HepG2 (cell line): ENCODE data around the gene PID1. TPM values are rescaled to one million over a fixed set of nuclear protein-coding genes. Genes with fewer than 3 reads are reported as not detected.

Source experiments
- ATAC-seq: fragments of 200-7000 bp; cut with Tn5 transposase; 3 replicates; pipeline ENCODE4 v1.9.1; 2020; ENCODE audit warnings: mild to moderate bottlenecking, moderate library complexity
- BruUV-seq: library from RNA; stranded (reverse); fragments of 400-500 nt; replicated peaks from 2 replicates; lab custom pipeline; 2021; lab: Mats Ljungman, UMichigan
- CTCF ChIA-PET: fragments of 300-600 bp; formaldehyde crosslinking; extraction: SDS; loops from one replicate; lab custom pipeline; 2021; ENCODE audit warnings: low total read pairs, inconsistent platforms, low intra/inter-chr PET ratio; lab: Yijun Ruan, JAX
- POLR2A ChIA-PET: fragments of 350-600 bp; sonication (Branson Sonifier 250); formaldehyde crosslinking; loops from one replicate; lab custom pipeline; 2020; ENCODE audit warnings: antibody characterized with exemption, inconsistent platforms; lab: Yijun Ruan, JAX
- DNase-seq: peaks from one replicate; pipeline ENCODE4 v3.0.0-alpha.2; 2015; ENCODE audit warnings: low spot score
- FAIRE-seq: peaks from 3 replicates; lab custom pipeline; 2011; peaks lifted over from hg19 to GRCh38; lab: Jason Lieb, UNC
- H2AFZ ChIP-seq: one replicate; pipeline ENCODE4 v1.6.1; 2011; ENCODE audit warnings: low read length, inconsistent platforms
- H3K27ac ChIP-seq: fragments of 300-600 bp; 3 replicates; pipeline ENCODE4 v1.8.0; 2011; ENCODE audit warnings: mixed run types, mild to moderate bottlenecking, mixed read lengths, low read length, inconsistent platforms; ENCODE audit not compliant: insufficient read depth; ENCODE audit errors: extremely low read length
- H3K27me3 ChIP-seq, 2 experiments: fragments of 200-600 bp in 1 of 2; 2 replicates in 1 of 2; 3 replicates in 1 of 2; pipeline versions ENCODE4 v1.6.0 to v1.8.0; 2011; ENCODE audit warnings: low read length in 2 of 2, mild to moderate bottlenecking in 2 of 2, moderate library complexity in 2 of 2, inconsistent platforms in 1 of 2; ENCODE audit not compliant: insufficient read depth in 2 of 2, control insufficient read depth in 1 of 2
- H3K36me3 ChIP-seq, 2 experiments: fragments of 200-600 bp in 1 of 2; replicated peaks in 1 of 2; 2 replicates in 1 of 2; 3 replicates in 1 of 2; pipeline versions ENCODE4 v1.5.1 to v1.8.0; 2011; ENCODE audit warnings: low read length in 2 of 2, inconsistent platforms in 1 of 2; ENCODE audit not compliant: insufficient read depth in 2 of 2, control insufficient read depth in 1 of 2
- H3K4me1 ChIP-seq: 2 replicates; pipeline ENCODE4 v1.5.1; 2012; ENCODE audit warnings: low read length, inconsistent platforms; ENCODE audit not compliant: insufficient read depth
- H3K4me2 ChIP-seq: 2 replicates; pipeline ENCODE4 v1.6.0; 2011; ENCODE audit warnings: low read depth, low read length, inconsistent platforms
- H3K4me3 ChIP-seq, 3 experiments: fragments of 200-600 bp in 1 of 3; sonication (generic), shearing (Covaris generic) in 1 of 3; replicated peaks in 1 of 3; 2 replicates each; pipeline ENCODE4 v1.5.1; 2011 to 2016; ENCODE audit warnings: low read length in 3 of 3, inconsistent platforms in 2 of 3, low read depth in 2 of 3, mild to moderate bottlenecking in 2 of 3, control low read depth in 1 of 3, mixed read lengths in 1 of 3; ENCODE audit not compliant: insufficient read depth in 1 of 3
- H3K79me2 ChIP-seq: one replicate; pipeline ENCODE4 v1.6.1; 2011; ENCODE audit warnings: low read length, inconsistent platforms; ENCODE audit not compliant: insufficient read depth
- H3K9ac ChIP-seq: 2 replicates; pipeline ENCODE4 v1.6.0; 2011; ENCODE audit warnings: mild to moderate bottlenecking, low read depth, low read length, inconsistent platforms; ENCODE audit not compliant: insufficient read depth
- H3K9me3 ChIP-seq: 2 replicates; pipeline ENCODE4 v1.5.1; 2012; ENCODE audit warnings: mild to moderate bottlenecking, low read length
- H4K20me1 ChIP-seq: 2 replicates; pipeline ENCODE4 v1.6.0; 2011; ENCODE audit warnings: inconsistent platforms, mild to moderate bottlenecking, low read length, moderate library complexity; ENCODE audit not compliant: insufficient read depth
- ATF1 ChIP-seq: IDR thresholded peaks from 2 replicates; pipeline ENCODE4 v1.6.1; 2016; ENCODE audit warnings: mild to moderate bottlenecking, control low read depth
- DNMT3B ChIP-seq: conservative IDR thresholded peaks from 2 replicates; pipeline ENCODE4 v1.6.1; 2016; ENCODE audit warnings: missing biosample characterization, control low read depth
- DZIP1 ChIP-seq: sonication (generic); formaldehyde crosslinking; IDR thresholded peaks from 2 replicates; pipeline ENCODE4 v1.5.0; 2020; ENCODE audit warnings: mild to moderate bottlenecking, missing genetic modification reagents
- FOXC1 ChIP-seq: sonication (generic); formaldehyde crosslinking; IDR thresholded peaks from 2 replicates; pipeline ENCODE4 v1.8.0; 2022; ENCODE audit warnings: mild to moderate bottlenecking, missing genetic modification reagents, borderline replicate concordance
- FOXJ3 ChIP-seq: sonication (generic); formaldehyde crosslinking; IDR thresholded peaks from 2 replicates; pipeline ENCODE4 v1.4.0; 2020; ENCODE audit warnings: missing genetic modification reagents, mild to moderate bottlenecking, borderline replicate concordance
- FUBP1 ChIP-seq: sonication (generic); formaldehyde crosslinking; IDR thresholded peaks from 2 replicates; pipeline ENCODE4 v1.5.1; 2020; ENCODE audit warnings: missing genetic modification reagents, mild to moderate bottlenecking, borderline replicate concordance
- PBX3 ChIP-seq: sonication (generic); formaldehyde crosslinking; IDR thresholded peaks from 2 replicates; pipeline ENCODE4 v1.8.1; 2023; ENCODE audit warnings: missing genetic modification reagents, inconsistent platforms, borderline replicate concordance
- PRMT3 ChIP-seq: sonication (generic); formaldehyde crosslinking; IDR thresholded peaks from 2 replicates; pipeline ENCODE4 v1.8.1; 2022; ENCODE audit warnings: low read depth, mild to moderate bottlenecking, moderate library complexity, missing genetic modification reagents, borderline replicate concordance
- STAT6 ChIP-seq: sonication (generic); formaldehyde crosslinking; IDR thresholded peaks from 2 replicates; pipeline ENCODE4 v1.4.0; 2020; ENCODE audit warnings: missing genetic modification reagents, mild to moderate bottlenecking, borderline replicate concordance
- TBX2 ChIP-seq: sonication (generic); formaldehyde crosslinking; IDR thresholded peaks from 2 replicates; pipeline ENCODE4 v1.5.0; 2020; ENCODE audit warnings: missing genetic modification reagents, mild to moderate bottlenecking, borderline replicate concordance
- ZFX ChIP-seq: sonication (generic); formaldehyde crosslinking; IDR thresholded peaks from 2 replicates; pipeline ENCODE4 v1.4.0; 2020; ENCODE audit warnings: mild to moderate bottlenecking, low read depth, missing genetic modification reagents, moderate library complexity
- ZNF160 ChIP-seq: sonication (generic); formaldehyde crosslinking; IDR thresholded peaks from 2 replicates; pipeline ENCODE4 v1.8.0; 2022; ENCODE audit warnings: mild to moderate bottlenecking, inconsistent platforms, missing genetic modification reagents
- ZNF329 ChIP-seq: sonication (generic); formaldehyde crosslinking; IDR thresholded peaks from 2 replicates; pipeline ENCODE4 v1.9.0; 2021; ENCODE audit warnings: low read depth, mild to moderate bottlenecking, missing genetic modification reagents
- ZNF720 ChIP-seq: sonication (generic); formaldehyde crosslinking; IDR thresholded peaks from 2 replicates; pipeline ENCODE4 v1.4.0; 2020; ENCODE audit warnings: missing genetic modification reagents
- ZNF780A ChIP-seq: sonication (generic); formaldehyde crosslinking; IDR thresholded peaks from 2 replicates; pipeline ENCODE4 v1.8.0; 2022; ENCODE audit warnings: mild to moderate bottlenecking, missing genetic modification reagents, moderate library complexity
- ZNF839 ChIP-seq: sonication (generic); formaldehyde crosslinking; IDR thresholded peaks from 2 replicates; pipeline ENCODE4 v1.4.0; 2020; ENCODE audit warnings: missing genetic modification reagents, mild to moderate bottlenecking, borderline replicate concordance
- WGBS: methylation state at CpG from one replicate; pipeline ENCODE4 v1.1.6; 2017; ENCODE audit warnings: low lambda C conversion rate; 5-methylcytosine and 5-hydroxymethylcytosine counted together
- in situ Hi-C: cut with HindIII; loops from 2 replicates; pipeline ENCODE4 v1.10.0; 2017; ENCODE audit warnings: low pct_unique_long_range_greater_than_20kb; ENCODE audit not compliant: extremely low pct_ligation_motif_present
- intact Hi-C: fragments of 100-400 bp; cut with micrococcal nuclease; formaldehyde crosslinking; loops from one replicate; pipeline ENCODE4 v1.10.0; 2022; ENCODE audit not compliant: unreplicated experiment
- polyA plus RNA-seq, 8 experiments: library from polyadenylated mRNA; depleted of rRNA in 3 of 8; stranded (reverse) in 7 of 8; unstranded in 1 of 8; fragments of >200 nt; fragmentation: Illumina TruSeq in 4 of 8; extraction: Trizol in 4 of 8; gene quantifications; 2 replicates each; pipeline versions ENCODE4 v1.2.1 to v1.2.3, GENCODE V29; 2011 to 2016; ENCODE audit warnings: low read depth in 4 of 8, missing spikeins in 1 of 8, mixed read lengths in 1 of 8; ENCODE audit not compliant: insufficient read depth in 1 of 8
- total RNA-seq, 5 experiments: library from RNA; depleted of rRNA; stranded (reverse); fragments of >200 nt; fragmentation: Illumina TruSeq; extraction: Trizol; gene quantifications; 2 replicates each; pipeline ENCODE4 v1.2.3, GENCODE V29; 2016; ENCODE audit warnings: low read depth in 1 of 5

PID1 gene
- total and polyA plus RNA-seq, 2 of the 13 experiments (the other 11 are each of a cell fraction or from before 2014, with no cell fraction given), result 0.15 to 0.18 TPM

- FAIRE-seq, result no peak
- CTCF ChIA-PET, result no interaction called here
- TF ChIP-seq FOXC1, result no peak
- TF ChIP-seq ZNF780A, result no peak
- TF ChIP-seq ZNF839 (CRISPR knock-in tag), result no peak
- TF ChIP-seq ZNF329 (CRISPR knock-in tag), result no peak
- TF ChIP-seq ZNF720 (CRISPR knock-in tag), result no peak
- no peak for TF ChIP-seq TBX2 (CRISPR knock-in tag)
- no peak for TF ChIP-seq DZIP1 (CRISPR knock-in tag)
- TF ChIP-seq FOXJ3 (CRISPR knock-in tag), result no peak
- TF ChIP-seq DNMT3B (CRISPR knock-in tag), result no peak
- no peak for TF ChIP-seq PBX3
- no peak for TF ChIP-seq ZFX (CRISPR knock-in tag)
- no peak for TF ChIP-seq STAT6
- TF ChIP-seq ATF1, result no peak
- no peak for TF ChIP-seq ZNF160 (CRISPR knock-in tag)
- TF ChIP-seq FUBP1 (CRISPR knock-in tag), result no peak
- TF ChIP-seq PRMT3 (CRISPR knock-in tag), result no peak
These were observed 171.9 kb downstream of the PID1 start for GRCh38 chr2:229099231-229099630.

More at GRCh38 chr2:229099231-229099630, 171.9 kb downstream of the PID1 start:
- Histone ChIP-seq H3K4me3 (no peak overlapping the region), H3K27me3 (no peaks in the 10 kb centered on the region; a peak in 1 of 5 replicates), H3K79me2 (no peaks in the 10 kb centered on the region), H3K27ac (no peak overlapping the region), H3K4me1 (no peaks in the 10 kb centered on the region), H3K36me3 (no peaks in the 10 kb centered on the region), H2AFZ (no peak overlapping the region), H3K9me3 (peaks cover 98% of the 10 kb centered on the region), H4K20me1 (no peaks in the 10 kb centered on the region), H3K9ac (no peak overlapping the region), H3K4me2 (no peak overlapping the region)
- ATAC-seq, result no peak
- POLR2A ChIA-PET, result no interaction called here
- DNase-seq, result no peak
- in situ Hi-C loops (no loop called here), intact Hi-C loops (no loop called here)
- 81% methylated on average over 1 of the region's 1 CpG for WGBS
- no TSS peak for BruUV-seq
